HG03469 (cell line): ENCODE results near the gene GAL3ST2.

Source experiments
- ATAC-seq: cut with Tn5 transposase; IDR thresholded peaks from one replicate; pipeline ENCODE4 v1.9.1; 2021; ENCODE audit warnings: mild to moderate bottlenecking, moderate library complexity, moderate number of reproducible peaks; ENCODE audit not compliant: unreplicated experiment

The GAL3ST2 gene

GRCh38 chr2:241842620-241843211, 66.1 kb downstream of the GAL3ST2 start:
- ATAC-seq = no peak

GRCh38 chr2:241843321-241844065, 66.9 kb downstream of the GAL3ST2 start:
- no peak for ATAC-seq

DNA sequence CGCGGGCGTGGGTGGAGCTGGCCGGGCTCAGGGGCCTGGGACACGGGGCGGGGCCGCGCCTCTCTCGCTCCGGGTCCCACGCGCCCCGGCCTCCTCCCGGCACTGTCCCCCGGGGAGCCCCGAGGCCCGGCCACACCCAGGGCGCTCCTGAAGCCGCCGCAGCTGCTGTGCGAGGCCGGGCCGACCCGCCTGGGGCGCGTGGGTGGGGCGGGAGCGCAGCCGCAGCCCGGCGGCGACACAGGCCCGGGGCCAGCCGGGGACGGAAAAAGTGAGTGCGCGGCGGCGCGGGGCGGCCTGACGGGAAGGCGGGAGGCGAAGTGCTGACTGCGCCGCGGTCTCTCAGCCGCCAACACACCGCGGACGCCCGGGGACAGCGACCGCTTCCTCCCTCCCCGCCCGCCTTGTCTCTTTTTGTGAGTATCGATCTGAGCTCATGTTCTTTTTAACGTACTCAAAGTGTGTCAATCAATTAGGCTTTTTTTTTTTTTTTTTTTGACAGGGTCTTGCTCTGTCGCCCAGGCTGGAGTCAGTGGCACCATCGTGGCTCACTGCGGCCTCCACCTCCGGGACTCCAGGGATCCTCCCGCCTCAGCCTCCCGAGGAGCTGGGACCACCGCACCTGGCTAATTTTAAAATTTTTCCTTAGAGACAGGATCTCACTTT, 67.6 kb downstream of the GAL3ST2 start:
- ATAC-seq = no peak

- ATAC-seq = no peak
These were observed 68.4 kb downstream of the GAL3ST2 start for GRCh38 chr2:241844831-241845578.

- ATAC-seq = no peak
These were observed 69.8 kb downstream of the GAL3ST2 start for GRCh38 chr2:241846406-241846805.

GRCh38 chr2:241848761-241849615, 72.4 kb downstream of the GAL3ST2 start:
- ATAC-seq = no peak

GRCh38 chr2:241849616-241850543, 73.3 kb downstream of the GAL3ST2 start:
- ATAC-seq = no peak

DNA sequence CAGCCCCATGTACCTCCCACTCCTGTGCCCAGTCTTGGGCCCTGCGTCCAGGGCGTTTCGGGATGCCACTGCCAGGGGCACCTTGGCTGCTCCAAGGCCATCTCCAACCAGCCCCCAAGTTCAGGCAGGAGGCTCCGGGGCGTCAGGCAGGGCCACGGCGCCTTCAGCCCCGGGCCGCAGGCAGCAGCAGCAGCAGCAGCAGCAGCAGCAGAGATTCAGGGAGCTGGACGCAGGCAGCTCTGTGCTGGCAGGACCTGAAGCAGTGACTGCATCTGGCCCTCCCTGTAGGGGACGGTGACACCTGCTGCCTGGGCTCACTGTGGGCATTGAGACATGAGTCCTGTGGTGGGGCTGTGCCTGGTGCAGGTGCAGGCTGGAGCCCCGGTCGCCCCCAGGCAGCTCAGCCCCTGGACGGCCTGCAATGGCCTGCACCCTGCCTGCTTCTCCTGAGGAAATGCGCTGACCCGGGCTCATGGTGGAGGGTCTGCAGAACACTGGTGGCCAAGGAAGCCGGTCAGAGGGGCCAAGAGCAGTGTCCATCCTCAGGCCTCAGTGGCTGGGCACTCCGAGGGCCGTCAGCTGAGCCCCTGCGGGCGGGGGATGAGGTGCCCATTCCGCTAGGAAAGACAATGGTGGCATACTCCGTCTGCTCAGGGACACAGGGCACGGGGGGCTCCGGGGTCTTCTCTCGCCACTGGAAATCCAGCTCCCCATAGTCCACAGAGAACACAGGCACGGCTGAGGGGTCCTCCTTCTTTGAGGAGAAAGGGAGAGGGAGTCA, 74.1 kb downstream of the GAL3ST2 start:
- no peak for ATAC-seq

GRCh38 chr2:241851325-241852115, 74.9 kb downstream of the GAL3ST2 start:
- no peak for ATAC-seq

DNA sequence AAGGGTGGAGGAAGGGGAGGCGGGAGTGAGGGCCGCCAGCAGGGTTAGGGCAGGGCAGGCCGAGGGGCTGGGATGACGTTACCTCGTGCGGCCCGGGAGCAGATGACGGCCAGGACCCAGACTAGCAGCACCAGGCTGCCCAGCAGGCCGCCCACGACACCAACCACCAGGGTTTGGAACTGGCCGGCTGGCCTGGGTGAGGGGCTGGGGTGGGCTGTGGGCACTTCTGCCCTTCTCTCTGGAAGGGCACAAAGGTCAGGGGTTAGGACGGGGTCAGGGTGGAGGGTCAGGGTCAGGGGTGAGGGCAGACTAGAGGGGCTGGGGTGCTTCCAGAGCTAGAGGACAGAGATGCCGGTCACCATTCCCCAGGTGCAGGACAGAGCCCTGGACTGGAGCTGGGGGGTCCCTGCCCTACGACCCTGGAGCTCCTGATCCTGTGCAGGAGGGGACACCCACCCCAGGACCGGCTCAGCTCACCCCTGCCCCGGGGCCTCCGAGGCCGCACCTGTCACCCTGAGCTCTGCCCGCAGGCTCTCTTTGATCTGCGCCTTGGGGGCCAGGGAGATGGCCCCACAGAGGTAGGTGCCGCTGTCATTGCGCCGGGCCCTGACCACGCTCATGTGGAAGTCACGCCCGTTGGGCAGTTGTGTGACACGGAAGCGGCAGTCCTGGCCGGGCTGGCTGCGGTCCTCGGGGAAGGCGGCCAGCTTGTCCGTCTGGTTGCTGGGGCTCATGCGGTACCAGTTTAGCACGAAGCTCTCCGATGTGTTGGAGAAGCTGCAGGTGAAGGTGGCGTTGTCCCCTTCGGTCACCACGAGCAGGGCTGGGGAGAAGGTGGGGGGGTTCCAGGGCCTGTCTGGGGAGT, 75.7 kb downstream of the GAL3ST2 start:
- ATAC-seq = no peak

DNA sequence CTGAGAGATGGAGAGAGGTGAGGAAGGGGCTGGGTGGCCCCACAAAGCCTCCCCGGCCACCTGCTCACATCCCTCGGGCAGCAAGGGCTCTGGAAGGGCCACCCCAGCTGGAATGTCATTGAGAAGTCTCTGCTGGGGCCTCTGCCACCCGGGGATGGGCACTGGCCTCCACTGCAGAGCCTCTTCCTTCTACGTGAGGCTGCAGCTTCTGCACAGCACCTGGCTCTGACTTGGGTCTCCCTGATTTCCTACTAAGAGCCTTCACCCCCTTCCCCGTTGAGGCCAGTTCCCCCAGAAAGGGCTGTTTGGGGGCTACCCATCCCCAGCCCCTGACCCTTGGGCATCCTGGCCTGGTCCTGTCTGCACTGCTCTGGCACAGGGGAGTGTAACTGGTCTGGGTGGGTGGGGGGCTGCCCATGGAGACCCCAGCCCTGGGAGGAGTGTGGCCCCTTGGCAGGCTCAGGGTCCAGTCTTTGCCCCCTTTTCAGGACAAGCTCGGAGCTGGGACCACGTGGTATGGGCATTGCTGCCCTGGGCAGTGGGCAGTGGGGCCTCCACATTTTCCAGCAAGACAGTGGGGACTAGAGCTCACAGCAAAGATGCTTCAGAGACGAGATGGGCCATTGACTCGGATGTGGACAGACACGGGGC, 76.5 kb downstream of the GAL3ST2 start:
- no peak for ATAC-seq
